ENCODE data around the gene PSMA6.

DNA sequence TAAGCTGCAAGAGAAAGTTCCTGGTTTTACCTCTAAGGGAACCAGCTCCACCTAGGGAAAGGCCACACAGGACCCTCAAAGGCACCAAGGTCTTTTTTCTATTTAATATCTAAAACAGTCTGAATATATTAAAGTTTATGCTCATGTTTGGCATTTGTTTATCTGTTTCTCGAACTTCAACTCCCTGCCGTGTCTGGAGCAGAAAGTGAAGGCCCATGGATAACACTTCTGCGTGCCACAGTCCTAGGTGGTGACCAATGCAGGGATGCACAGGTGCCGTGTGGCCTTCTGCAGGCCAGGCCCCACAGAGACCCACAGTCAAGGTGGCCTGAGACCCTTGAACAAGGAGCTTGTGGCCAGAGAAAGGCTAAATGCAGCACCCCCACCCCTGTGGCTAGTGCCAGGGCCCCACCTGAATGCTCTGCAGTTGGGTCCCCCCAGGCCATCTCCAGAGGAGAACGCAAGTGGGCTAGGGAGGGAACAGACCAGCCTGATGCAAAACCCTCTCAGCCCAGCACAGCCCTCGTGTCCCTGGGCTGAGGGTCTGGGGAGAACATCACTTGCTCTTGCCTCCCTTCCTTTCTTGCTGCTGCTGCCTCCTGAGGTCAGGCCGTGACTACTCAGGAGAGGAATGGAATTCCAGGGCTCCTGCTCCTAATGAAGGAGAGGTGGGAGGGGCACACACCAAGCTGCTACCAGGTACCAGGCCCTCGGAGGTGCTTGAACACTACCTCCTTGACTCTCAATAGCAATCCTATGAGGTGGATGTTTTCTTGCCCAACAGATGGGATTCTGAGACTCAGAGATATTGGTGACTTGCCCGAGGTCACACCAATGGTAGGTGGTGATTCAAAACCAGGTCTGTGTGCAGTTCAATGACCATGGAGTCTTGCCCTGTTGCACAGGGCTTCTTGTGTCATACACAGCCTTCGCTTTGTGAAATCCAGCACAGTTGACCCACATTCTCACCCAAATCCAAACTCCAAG, 45.4 kb downstream of the PSMA6 start:
- TF ChIP-seq, protein P1, sequence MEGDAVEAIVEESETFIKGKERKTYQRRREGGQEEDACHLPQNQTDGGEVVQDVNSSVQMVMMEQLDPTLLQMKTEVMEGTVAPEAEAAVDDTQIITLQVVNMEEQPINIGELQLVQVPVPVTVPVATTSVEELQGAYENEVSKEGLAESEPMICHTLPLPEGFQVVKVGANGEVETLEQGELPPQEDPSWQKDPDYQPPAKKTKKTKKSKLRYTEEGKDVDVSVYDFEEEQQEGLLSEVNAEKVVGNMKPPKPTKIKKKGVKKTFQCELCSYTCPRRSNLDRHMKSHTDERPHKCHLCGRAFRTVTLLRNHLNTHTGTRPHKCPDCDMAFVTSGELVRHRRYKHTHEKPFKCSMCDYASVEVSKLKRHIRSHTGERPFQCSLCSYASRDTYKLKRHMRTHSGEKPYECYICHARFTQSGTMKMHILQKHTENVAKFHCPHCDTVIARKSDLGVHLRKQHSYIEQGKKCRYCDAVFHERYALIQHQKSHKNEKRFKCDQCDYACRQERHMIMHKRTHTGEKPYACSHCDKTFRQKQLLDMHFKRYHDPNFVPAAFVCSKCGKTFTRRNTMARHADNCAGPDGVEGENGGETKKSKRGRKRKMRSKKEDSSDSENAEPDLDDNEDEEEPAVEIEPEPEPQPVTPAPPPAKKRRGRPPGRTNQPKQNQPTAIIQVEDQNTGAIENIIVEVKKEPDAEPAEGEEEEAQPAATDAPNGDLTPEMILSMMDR (IDR thresholded peaks at IDR 0.05): no peak
- no peak for TF ChIP-seq POLR2A (IDR thresholded peaks at IDR 0.05)
